ENCODE measurements around the gene TYRP1. TPM values are rescaled to one million over a fixed set of nuclear protein-coding genes. Genes with fewer than 3 reads are reported as not detected.

The TYRP1 gene
- total RNA-seq, 1 donor from 2014 or later = 0.23 TPM

GRCh38 chr9:12732971-12733370 lies 39.8 kb downstream of the TYRP1 start:
- TF ChIP-seq CTCF (IDR thresholded peaks at IDR 0.05; ENCODE audit: unreplicated experiment) = no peak
- Mint-ChIP-seq H3K4me1 (ENCODE audit: unreplicated experiment) (peaks cover 4% of the 10 kb centered on the region), H3K4me3 (ENCODE audit: unreplicated experiment) (no peak overlapping the region), H3K36me3 (ENCODE audit: low read depth, unreplicated experiment) (no peaks in the 10 kb centered on the region), H3K9me3 (ENCODE audit: unreplicated experiment) (no peaks in the 10 kb centered on the region), H3K27ac (ENCODE audit: unreplicated experiment) (no peak overlapping the region), H3K27me3 (ENCODE audit: unreplicated experiment) (no peaks in the 10 kb centered on the region)
- DNase-seq (ENCODE audit: low spot score) = no peak

- DNase-seq (ENCODE audit: low spot score) = no peak
- no peak overlapping the region for H3K4me3 Mint-ChIP-seq (ENCODE audit: unreplicated experiment)
- H3K36me3 Mint-ChIP-seq (ENCODE audit: low read depth, unreplicated experiment) = no peaks in the 10 kb centered on the region
- no peaks in the 10 kb centered on the region for H3K27me3 Mint-ChIP-seq (ENCODE audit: unreplicated experiment)
- H3K9me3 Mint-ChIP-seq (ENCODE audit: unreplicated experiment) = no peaks in the 10 kb centered on the region
- H3K4me1 Mint-ChIP-seq (ENCODE audit: unreplicated experiment) = peaks cover 4% of the 10 kb centered on the region
- TF ChIP-seq CTCF (IDR thresholded peaks at IDR 0.05; ENCODE audit: unreplicated experiment) = no peak
- no peak overlapping the region for H3K27ac Mint-ChIP-seq (ENCODE audit: unreplicated experiment)
These were observed 42.5 kb downstream of the TYRP1 start for GRCh38 chr9:12735665-12736064.

- Mint-ChIP-seq H3K4me3 (ENCODE audit: unreplicated experiment) (no peak overlapping the region), H3K36me3 (ENCODE audit: low read depth, unreplicated experiment) (no peaks in the 10 kb centered on the region), H3K27me3 (ENCODE audit: unreplicated experiment) (no peaks in the 10 kb centered on the region), H3K9me3 (ENCODE audit: unreplicated experiment) (no peaks in the 10 kb centered on the region), H3K27ac (ENCODE audit: unreplicated experiment) (no peak overlapping the region), H3K4me1 (ENCODE audit: unreplicated experiment) (peaks cover 4% of the 10 kb centered on the region)
- no peak for TF ChIP-seq CTCF (IDR thresholded peaks at IDR 0.05; ENCODE audit: unreplicated experiment)
- no peak for DNase-seq (ENCODE audit: low spot score)
These were observed 44.7 kb downstream of the TYRP1 start for GRCh38 chr9:12737871-12738270.

- H3K36me3 Mint-ChIP-seq (ENCODE audit: low read depth, unreplicated experiment) = no peaks in the 10 kb centered on the region
- peaks cover 4% of the 10 kb centered on the region for H3K4me1 Mint-ChIP-seq (ENCODE audit: unreplicated experiment)
- no peak overlapping the region for H3K27ac Mint-ChIP-seq (ENCODE audit: unreplicated experiment)
- TF ChIP-seq CTCF (IDR thresholded peaks at IDR 0.05; ENCODE audit: unreplicated experiment) = no peak
- H3K27me3 Mint-ChIP-seq (ENCODE audit: unreplicated experiment) = no peaks in the 10 kb centered on the region
- no peak for DNase-seq (ENCODE audit: low spot score)
- no peak overlapping the region for H3K4me3 Mint-ChIP-seq (ENCODE audit: unreplicated experiment)
- no peaks in the 10 kb centered on the region for H3K9me3 Mint-ChIP-seq (ENCODE audit: unreplicated experiment)
These were observed 45.9 kb downstream of the TYRP1 start for GRCh38 chr9:12739014-12739652.

- no peak overlapping the region for H3K4me3 Mint-ChIP-seq (ENCODE audit: unreplicated experiment)
- no peak overlapping the region for H3K27ac Mint-ChIP-seq (ENCODE audit: unreplicated experiment)
- TF ChIP-seq CTCF (IDR thresholded peaks at IDR 0.05; ENCODE audit: unreplicated experiment) = no peak
- no peak for DNase-seq (ENCODE audit: low spot score)
- no peaks in the 10 kb centered on the region for H3K9me3 Mint-ChIP-seq (ENCODE audit: unreplicated experiment)
- no peaks in the 10 kb centered on the region for H3K27me3 Mint-ChIP-seq (ENCODE audit: unreplicated experiment)
- H3K4me1 Mint-ChIP-seq (ENCODE audit: unreplicated experiment) = no peaks in the 10 kb centered on the region
- H3K36me3 Mint-ChIP-seq (ENCODE audit: low read depth, unreplicated experiment) = no peaks in the 10 kb centered on the region
These were observed 47.7 kb downstream of the TYRP1 start for GRCh38 chr9:12740845-12741244.
